ENCODE data around the gene DCLRE1B. TPM values are rescaled to one million over a fixed set of nuclear protein-coding genes. Genes with fewer than 3 reads are reported as not detected.
A peak's percentile ranks its signal among the peaks of the same experiment; 100 is the strongest.
"Not testable (repeated sequence)": the region's sequence is repeated elsewhere in the genome, so short reads cannot be mapped to it uniquely, and the experiment has no call there.

DCLRE1B gene
- total and polyA plus RNA-seq, 2 experiments from 2014 or later: 5.5 to 5.6 TPM

GRCh38 chr1:113946112-113946511, 41.0 kb downstream of the DCLRE1B start:
- no peaks in the 10 kb centered on the region for H3K9me3 ChIP-seq (ENCODE audit: low read depth)
- H3K4me3 ChIP-seq: no peak overlapping the region
- H3K4me1 ChIP-seq (ENCODE audit: low read depth): peaks cover 20% of the 10 kb centered on the region
- no peak for TF ChIP-seq CTCF (IDR thresholded peaks at IDR 0.05; ENCODE audit: low read depth, low read length)
- peaks cover 4% of the 10 kb centered on the region for H3K36me3 ChIP-seq
- H3K27me3 ChIP-seq: no peaks in the 10 kb centered on the region
- DNase-seq (ENCODE audit: low read depth in 1 of 2, low spot score in 1 of 2): no peak
- no peak overlapping the region for H3K27ac ChIP-seq

GRCh38 chr1:113946678-113947387, 41.7 kb downstream of the DCLRE1B start:
- no peak for TF ChIP-seq CTCF (IDR thresholded peaks at IDR 0.05; ENCODE audit: low read depth, low read length)
- no peak overlapping the region for H3K4me3 ChIP-seq
- H3K36me3 ChIP-seq: no peaks in the 10 kb centered on the region
- no peaks in the 10 kb centered on the region for H3K27me3 ChIP-seq
- peaks cover 20% of the 10 kb centered on the region for H3K4me1 ChIP-seq (ENCODE audit: low read depth)
- peak overlapping the region; percentile 32 for H3K27ac ChIP-seq
- peak; percentile 27 to 58 for DNase-seq (ENCODE audit: low read depth in 1 of 2, low spot score in 1 of 2)
- no peaks in the 10 kb centered on the region for H3K9me3 ChIP-seq (ENCODE audit: low read depth)

- Histone ChIP-seq H3K9me3 (ENCODE audit: low read depth) (no peaks in the 10 kb centered on the region), H3K4me1 (ENCODE audit: low read depth) (peaks cover 20% of the 10 kb centered on the region), H3K27me3 (no peaks in the 10 kb centered on the region), H3K4me3 (no peak overlapping the region), H3K36me3 (no peaks in the 10 kb centered on the region), H3K27ac (peak overlapping the region; percentile 32)
- TF ChIP-seq CTCF (IDR thresholded peaks at IDR 0.05; ENCODE audit: low read depth, low read length): no peak
- DNase-seq (ENCODE audit: low read depth in 1 of 2, low spot score in 1 of 2): no peak
Measured at GRCh38 chr1:113947388-113948107, 42.4 kb downstream of the DCLRE1B start.

- not testable (repeated sequence) for H3K36me3 ChIP-seq; H3K27me3 ChIP-seq; H3K27ac ChIP-seq; H3K4me3 ChIP-seq; H3K9me3 ChIP-seq (ENCODE audit: low read depth); DNase-seq (ENCODE audit: low read depth in 1 of 2, low spot score in 1 of 2)
- peaks cover 20% of the 10 kb centered on the region for H3K4me1 ChIP-seq (ENCODE audit: low read depth)
Measured at GRCh38 chr1:113948151-113948550, 43.0 kb downstream of the DCLRE1B start.

- Histone ChIP-seq H3K4me3 (no peak overlapping the region), H3K27me3 (no peaks in the 10 kb centered on the region), H3K27ac (no peak overlapping the region), H3K36me3 (no peaks in the 10 kb centered on the region), H3K9me3 (ENCODE audit: low read depth) (no peaks in the 10 kb centered on the region), H3K4me1 (ENCODE audit: low read depth) (peaks cover 20% of the 10 kb centered on the region)
- DNase-seq (ENCODE audit: low read depth in 1 of 2, low spot score in 1 of 2): peak in 1 of 2 donors; percentile 18
- peak; percentile 47 for TF ChIP-seq CTCF (IDR thresholded peaks at IDR 0.05; ENCODE audit: low read depth, low read length)
Measured at GRCh38 chr1:113949007-113949406, 43.9 kb downstream of the DCLRE1B start.

GRCh38 chr1:113950908-113951307, 45.8 kb downstream of the DCLRE1B start:
- no peak overlapping the region for H3K27ac ChIP-seq
- no peak for DNase-seq (ENCODE audit: low read depth in 1 of 2, low spot score in 1 of 2)
- H3K9me3 ChIP-seq (ENCODE audit: low read depth): no peaks in the 10 kb centered on the region
- peaks cover 20% of the 10 kb centered on the region for H3K4me1 ChIP-seq (ENCODE audit: low read depth)
- peaks cover 7% of the 10 kb centered on the region for H3K36me3 ChIP-seq
- no peak for TF ChIP-seq CTCF (IDR thresholded peaks at IDR 0.05; ENCODE audit: low read depth, low read length)
- no peak overlapping the region for H3K4me3 ChIP-seq
- no peaks in the 10 kb centered on the region for H3K27me3 ChIP-seq
